LHCN-M2 (cell line): ENCODE data around the gene SUSD3. TPM values are rescaled to one million over a fixed set of nuclear protein-coding genes. Genes with fewer than 3 reads are reported as not detected.

Experiments used
- DNase-seq: peaks from one replicate; pipeline ENCODE4 v3.0.0-alpha.2; 2012; ENCODE audit warnings: low read depth
- total RNA-seq: library from RNA; depleted of rRNA; stranded (reverse); fragments of >200 nt; gene quantifications from 2 replicates; pipeline ENCODE4 v1.2.3, GENCODE V29; 2014

The SUSD3 gene
- total RNA-seq, 1 experiment from 2014 or later = not detected

DNA sequence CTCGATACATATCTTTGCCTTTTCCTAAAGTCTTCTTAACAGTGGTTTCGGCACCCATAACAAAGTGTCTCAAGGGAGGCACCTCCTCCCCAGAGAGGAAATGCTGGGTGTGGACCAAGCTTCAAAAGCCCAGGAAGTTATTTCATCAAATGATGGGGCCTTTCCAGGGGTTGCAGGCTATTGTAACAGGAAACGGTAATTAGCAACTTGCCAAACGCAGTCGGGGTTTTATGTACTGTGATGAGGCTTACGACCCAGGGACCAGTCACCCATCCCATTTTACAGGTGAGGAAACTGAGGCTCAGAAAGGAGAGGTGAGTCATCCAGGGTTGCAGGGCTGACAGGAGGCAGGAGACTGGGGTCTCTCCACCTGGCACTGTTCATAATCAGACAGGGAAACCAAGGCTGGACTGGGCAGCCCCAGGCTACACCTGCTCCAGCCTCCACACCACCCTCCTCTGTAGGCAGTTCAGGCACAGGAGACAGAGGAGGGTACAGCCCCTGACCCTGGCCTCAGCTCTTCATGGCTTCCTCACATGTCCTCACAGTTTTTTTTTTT is 30.0 kb upstream of the SUSD3 start:
- DNase-seq = no peak

DNA sequence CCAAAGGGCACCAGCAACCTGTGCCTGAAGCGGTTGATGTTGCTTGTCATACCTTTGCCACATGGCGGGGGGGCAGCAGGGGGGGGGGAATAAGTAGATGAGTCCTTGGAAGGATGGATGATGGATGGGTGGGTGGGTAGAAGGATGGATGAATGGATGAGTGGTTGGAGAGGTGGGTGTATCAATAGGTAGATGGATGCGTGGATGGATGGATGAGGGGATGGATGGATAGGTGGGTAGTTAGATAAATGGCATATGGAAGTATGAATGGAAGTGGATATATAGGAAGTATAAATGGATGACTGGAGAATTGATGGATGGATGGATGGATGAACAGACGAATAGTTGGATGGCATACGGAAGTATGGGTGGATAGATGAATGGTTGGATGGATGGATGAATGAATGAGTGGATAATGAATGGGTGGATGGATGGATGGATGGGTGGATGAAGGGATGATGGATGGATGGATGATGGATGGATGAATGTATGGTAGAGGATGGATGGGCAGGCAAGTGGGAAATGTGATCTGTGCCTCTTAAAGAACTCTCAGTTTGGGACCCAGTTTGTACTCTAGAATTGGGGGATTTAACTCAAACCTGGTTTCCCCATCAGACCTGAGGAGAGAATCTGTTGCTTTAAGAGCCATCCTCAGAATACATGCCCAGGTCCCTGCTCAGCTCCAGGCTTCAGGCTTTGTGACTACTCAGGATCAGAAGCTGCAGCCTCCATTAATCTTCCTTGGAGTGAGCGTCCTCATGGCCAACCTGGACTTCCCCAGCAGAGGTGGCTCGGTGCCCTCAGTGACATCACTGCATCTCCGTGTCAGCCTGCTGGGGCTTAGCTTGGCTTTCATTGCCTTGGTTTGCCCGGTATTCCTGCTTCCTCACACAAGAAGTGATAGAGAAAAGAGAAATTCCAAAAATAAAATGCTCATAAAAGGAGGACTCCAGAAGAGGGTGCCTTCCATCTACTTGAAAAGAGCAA is 27.6 kb upstream of the SUSD3 start:
- no peak for DNase-seq

DNA sequence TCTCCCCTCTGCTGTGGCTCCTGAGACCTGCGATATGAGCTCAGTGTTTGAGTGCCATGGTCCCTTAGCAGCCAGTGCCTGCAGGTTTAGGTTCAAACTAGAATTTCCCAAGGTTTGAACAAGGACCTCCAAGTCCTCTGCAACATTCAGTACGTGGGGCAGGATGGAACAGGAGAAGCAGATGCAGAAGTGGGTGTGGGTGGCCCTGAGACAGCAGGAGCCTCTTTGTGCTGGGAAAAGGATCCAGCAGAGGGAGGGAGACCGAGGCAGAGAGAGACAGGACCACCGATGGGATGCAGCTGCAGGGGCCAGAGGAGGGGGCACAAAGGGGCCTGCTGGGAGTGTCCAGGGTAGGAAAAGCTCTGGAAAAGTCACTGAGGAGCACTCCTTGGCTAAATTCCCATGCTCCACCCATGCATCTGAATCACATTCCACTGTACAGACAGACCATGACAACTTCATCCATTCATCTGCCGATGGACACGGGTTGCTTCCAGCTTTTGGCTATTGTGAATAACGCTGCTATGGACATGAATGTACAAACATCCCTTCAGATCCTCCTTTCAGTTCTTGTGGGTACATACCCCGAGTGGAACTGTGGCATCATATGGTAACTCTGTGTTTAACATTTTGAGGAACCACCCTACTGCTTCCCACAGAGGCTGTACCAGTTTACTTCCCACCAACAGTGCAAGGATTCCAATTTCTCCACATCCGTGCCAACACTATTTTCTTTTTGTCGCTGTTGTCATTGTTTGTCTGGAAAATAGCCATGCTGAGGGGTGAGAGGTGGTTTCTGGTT is 26.7 kb upstream of the SUSD3 start:
- DNase-seq = no peak

DNA sequence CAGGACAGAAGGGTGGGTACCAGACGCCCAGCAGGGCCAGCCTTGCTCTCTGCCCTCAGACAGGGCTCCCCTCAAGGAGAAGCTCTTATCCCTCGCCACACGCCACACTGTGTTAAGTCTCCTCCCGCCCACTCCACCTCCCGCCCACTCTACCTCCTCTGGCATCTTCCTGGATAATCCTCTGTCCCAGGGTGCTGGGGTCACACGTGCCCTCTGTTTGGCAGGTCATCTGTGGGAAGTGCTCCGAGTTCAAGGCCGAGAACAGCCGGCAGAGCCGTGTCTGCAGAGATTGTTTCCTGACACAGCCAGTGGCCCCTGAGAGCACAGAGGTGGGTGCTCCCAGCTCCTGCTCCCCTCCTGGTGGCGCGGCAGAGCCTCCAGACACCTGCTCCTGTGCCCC is 26.0 kb upstream of the SUSD3 start:
- DNase-seq = no peak

DNA sequence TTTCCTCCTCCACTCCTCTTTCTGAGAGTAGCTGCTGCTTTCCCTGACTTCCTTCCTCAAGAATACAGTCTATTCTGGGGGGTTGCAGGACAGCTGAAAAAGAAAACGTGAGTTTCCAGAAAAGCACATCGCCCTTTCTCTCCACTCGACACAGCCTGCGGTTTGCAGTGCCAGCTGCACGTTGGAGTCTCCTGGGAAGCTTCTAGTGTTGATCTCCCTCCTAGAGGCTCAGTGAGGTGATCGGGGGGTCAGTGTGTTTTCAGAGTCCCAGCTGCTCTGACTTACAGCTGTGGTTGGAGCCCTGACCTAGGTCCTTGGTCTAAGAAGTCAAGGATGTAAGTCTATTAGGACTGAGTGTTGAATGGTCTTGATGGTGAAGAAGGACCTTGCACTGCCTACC is 25.0 kb upstream of the SUSD3 start:
- DNase-seq = peak; percentile 68

DNA sequence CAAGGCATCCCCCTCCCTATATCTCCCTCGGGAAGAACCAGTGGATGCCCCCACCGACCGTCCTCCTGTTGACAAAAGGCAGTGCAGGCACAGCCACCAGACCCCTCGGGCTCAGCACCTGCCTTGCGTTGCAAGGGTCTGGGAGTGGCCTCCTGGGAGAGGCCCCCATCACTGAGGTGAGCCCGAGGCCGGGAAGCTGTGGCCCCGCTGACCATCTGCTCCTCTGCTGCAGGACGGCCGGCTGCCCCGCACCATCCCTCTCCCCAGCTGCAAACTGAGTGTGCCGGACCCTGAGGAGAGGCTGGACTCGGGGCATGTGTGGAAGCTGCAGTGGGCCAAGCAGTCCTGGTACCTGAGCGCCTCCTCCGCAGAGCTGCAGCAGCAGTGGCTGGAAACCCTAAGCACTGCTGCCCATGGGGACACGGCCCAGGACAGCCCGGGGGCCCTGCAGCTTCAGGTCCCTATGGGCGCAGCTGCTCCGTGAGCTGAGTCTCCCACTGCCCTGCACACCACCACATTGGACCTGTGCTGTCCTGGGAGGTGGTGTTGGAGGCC is 23.3 kb upstream of the SUSD3 start:
- no peak for DNase-seq

DNA sequence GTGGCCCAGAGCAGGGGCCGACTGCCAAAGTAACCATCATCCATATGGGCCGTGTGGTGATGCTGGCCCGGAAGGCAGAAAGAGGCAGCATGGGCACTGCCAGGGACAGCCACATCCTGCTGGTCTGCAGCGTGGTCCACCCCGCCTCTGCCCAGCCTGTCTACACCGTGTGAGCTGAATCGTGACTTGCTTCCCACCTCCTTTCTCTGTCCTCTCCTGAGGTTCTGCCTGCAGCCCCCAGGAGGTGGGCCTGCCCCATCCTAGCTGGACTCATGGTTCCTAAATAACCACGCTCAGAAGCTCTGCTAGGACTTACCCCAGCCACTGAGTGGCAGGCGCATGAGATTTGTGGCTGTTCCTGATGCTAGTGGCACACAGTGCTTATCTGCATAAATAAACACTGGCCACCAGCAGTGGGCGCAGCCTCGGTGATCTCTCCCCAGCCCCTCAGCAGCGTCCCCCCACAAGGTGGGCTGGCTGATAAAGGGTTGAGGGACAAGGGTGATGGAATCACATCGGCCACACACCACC is 22.6 kb upstream of the SUSD3 start:
- DNase-seq = no peak

DNA sequence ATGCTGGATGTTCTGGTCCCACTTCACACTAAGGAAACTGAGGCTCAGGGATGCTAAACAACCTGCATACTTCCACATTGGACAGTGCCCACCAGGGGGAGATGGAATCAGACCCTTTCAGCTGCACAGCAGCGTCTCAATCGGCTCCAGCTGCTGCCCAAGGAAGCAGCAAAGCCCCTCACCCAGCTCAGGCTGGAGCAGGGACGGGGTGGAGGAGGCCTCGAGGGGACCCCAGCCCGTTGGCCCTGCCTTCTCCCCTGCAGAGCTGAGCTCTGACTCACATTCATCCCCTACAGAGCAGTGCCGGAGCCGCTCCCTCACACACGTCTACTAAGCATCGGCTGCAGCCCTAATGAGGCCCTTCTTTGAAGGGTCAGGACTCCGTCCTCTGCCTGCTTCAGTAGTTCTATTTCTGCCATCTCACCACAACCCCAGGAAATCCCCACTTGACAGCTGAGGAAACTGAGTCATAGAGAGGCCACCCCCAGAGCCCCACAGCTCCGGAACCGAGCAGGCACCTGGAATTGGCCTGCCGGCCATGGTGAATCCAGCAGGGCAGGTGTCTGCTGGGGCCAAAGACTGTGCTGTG is 21.5 kb upstream of the SUSD3 start:
- DNase-seq = no peak

DNA sequence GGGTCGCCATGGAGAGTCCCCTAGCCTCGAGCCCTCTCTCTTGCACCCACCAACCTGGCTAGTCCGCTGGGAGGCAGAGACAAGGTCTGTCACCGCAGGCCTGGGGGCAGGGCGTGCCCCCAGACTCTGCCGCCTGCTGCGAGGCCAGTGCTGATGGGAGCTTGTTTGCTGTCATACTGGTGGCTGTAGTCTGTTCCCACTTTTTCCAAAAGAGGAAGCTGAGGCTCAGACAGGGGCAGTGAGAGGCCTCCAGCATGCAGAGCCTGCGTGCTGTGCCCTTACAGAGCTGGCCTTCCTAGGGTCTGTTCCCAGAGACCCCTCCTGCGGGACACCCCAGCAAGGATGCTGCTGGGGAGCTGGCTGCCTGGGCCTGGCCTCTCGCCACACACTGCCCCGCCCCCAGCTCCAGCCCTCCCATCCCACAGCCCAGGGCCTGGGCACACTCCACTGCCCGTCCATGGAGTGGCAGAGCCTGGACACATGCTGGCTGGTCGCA is 21.0 kb upstream of the SUSD3 start:
- DNase-seq = no peak

DNA sequence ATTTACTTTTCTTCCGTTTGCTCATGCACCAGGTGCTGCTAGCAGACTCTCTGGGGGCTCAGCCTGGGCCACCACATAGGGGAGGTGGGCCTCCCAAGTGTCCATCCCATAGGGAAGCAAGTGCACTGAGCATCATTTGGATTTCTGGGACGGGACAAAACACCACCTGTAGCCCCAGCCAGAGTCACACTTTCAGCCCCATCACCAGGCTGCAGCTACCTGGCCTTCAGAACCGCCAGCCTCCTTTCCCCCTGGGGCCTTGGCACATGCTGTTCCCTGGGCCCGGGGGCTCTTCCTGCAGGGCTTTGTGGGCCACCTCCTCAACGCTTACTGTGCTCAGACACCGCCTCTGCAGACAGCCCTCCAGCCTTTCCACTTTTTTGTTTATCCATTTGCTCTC is 19.6 kb upstream of the SUSD3 start:
- DNase-seq = no peak

DNA sequence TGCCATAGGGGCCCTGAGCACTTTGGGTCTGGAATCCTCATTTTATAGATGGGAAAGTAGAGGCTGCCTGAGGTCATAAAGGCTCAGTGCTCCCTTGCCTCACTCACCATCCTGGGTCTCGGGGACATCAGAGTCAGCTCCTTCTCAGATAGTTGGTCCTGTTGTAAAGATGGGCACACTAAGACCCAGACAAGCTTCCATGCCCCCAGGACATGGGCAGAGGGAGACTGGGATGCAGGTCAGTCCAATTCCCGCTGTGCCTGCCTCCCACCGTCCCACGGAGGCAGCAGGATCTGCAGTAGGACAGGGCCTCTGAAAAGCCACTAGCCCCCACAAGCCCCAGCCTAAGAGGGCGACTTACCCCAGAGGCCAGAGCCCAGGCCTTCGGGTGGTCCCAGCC is 19.0 kb upstream of the SUSD3 start:
- no peak for DNase-seq

DNA sequence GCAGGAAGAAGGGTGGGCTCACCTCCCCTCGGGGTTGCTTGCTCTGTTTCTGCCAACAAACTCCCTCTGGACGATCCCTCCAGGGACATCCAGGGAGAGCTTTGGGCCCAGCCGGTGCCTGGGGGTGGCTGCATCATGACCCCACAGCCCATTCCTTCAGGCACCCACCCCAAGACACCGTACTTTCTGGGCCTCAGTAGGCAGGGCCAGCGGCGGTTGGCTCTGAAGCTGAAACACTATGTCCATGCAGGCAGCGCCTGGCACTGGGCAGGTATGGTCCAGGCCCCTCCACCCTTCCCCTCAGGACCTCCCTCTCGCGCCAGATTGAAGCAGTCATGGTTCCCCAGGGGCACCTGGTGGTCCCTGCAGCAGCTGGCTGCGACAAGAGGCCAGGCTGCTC is 18.5 kb upstream of the SUSD3 start:
- no peak for DNase-seq

DNA sequence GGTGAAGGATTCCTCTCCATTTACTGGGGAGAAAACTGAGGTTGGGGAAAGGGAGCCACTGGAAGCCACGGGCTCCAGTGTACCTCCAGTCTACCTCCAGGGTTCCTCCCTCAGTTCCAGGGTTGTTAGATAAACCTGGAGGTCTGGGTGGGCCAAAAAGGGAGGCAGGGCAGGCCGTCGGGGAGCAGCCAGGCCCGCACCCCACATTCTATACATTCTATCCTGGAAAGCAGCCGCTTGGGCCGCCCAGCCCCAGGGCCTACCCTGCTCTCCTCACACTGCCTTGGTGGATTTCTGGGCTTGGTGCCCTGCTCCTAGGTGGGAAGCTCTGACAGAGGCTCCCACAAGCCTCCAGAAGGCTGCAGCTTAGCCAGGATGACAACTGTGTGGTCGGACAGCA is 18.1 kb upstream of the SUSD3 start:
- no peak for DNase-seq

DNA sequence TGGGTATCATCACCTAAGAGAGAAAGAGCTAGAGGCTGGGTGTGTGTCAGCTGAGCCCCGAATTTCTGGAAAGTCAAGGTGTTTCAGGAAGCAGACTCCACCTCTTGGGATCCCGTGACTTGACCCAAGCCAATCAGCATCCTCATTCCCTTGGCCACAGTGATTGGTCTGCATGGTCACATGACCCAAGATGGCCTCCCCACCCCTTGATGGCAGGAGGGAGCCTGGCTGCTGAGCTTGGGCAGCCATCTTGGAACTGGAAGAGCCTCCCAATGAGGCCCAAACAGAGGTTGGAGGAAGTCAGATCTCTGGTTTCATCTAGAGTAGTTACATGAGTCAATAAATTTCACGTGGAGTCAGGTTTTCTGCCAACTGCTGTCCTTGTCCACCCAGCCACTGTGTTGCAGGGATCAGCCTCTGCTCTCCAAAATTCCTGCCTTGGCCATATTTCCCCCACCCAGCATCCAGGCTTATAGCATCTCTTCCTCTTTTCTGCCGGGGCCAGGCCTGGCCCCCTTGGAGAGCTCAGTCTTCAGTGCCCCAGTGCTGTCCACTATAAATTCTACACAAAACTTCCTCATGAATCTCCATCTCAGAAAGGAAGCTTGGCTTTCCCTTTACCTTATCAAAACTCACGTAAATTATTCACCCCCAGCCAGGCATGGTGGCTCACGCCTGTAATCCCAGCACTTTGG is 17.2 kb upstream of the SUSD3 start:
- peak; percentile 12 for DNase-seq

DNA sequence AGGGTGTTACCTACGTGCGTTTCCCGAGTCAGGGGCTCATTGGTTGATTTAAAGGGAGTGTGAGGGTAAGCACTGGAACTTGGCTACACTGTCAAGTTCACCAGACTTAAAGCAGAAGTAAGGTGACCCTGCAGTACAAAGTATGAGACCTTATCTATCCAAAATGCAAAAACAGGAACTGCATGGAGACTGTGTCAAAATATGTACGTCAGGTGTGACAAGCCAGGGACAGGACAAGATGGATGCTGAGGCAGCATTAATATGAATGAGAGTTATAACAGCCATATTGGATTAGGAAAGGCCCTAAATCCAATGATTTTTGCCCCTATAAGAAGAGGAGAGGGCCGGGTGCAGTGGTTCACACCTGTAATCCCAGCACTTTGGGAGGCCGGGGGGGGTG is 15.4 kb upstream of the SUSD3 start:
- DNase-seq = no peak

DNA sequence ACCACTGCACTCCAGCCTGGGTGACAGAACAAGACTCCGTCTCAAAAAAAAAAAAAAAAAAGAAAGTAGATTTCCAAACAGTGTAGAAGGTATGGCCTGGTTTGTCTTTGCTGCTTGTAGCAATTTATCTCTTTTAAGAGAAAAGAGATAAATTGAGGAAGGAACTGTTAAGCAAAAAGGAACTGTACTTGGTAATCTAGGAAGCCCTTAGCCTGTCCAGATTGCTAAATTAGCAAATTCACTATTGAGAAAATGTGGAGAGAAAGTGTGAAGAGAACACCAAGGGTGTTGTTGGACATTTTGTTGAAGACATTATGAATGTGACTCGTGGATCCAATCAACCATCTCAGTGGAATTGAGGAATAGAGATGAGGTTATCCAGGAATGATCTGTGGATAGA is 13.0 kb upstream of the SUSD3 start:
- DNase-seq = no peak

DNA sequence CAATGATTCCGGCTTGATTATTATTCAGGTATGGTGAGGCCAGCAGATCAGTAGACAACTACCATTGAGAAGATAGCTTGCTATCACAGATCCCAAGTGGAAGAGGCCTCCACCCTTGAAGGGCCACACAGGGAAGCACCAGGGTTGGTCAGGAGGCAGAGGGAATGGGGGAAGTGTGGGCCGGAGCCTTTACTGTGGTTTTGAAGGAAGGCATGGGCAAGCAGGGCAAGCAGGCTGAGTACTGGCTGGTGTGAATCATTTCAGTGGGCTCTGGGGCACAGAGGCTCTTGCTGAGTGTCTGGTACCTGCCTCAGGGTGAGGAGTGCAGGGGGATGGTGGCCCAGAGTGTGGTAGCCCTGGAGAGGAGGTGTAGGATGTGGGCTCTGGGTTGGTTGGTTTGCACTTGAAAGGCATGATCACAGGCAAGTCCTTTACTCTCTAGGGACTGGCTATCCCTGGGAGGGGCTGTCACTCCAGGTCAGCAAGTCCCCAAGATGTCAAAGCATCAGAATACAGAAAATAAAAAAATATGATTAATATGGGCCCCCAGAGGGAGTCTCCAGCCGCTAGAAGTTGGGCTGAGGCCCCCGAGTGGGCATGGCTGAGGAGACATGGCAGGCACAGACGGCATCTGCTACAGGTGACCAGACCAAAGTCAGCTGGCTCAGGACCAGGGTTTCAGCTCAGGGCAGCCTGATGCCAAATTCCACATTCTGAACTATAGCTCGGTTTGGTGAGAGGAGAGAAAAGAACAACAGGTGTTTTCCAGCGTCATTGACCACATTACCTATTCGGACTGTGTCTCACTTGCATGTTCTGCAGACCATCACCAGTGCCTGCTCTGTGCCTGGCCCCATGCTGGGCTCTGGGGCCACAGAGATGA is 9.7 kb upstream of the SUSD3 start:
- DNase-seq = no peak

DNA sequence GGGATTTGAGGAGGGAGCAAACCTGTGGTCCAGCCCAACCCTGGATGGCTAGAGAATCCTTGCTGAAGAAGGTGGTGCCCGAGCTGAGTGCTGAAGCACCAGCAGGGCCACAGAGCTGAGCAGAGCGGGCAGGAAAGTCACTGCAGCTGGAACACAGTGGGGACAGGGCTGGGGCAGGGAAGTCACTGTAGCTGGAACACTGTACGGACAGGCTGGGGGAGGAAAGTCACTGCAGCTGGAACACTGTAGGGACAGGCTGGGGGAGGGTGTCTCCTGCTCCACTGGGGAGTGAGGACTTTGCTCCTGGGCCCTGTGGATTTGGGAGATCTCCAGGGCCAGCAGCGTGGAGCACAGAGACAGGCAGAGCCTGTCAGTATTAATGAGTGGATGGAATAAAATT is 9.0 kb upstream of the SUSD3 start:
- no peak for DNase-seq

DNA sequence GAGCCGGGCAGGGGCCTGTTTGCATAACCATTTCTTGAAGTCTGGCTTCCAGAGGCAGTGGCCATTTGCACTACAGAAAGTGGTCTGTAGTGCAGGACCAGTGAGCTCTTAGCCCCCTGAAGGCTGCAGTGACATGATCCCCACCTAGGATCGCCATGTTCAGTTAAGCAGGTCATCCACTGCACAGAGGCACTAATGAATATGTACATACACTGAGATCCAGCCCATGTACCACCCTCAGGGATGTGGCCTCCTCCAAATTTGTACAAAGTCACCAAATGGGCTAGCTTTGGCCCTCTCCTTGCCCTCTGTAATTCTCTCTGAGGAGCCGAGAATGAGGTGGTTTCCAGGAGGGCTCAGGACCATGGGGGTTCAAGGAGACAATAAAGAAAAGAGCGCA is 8.3 kb upstream of the SUSD3 start:
- DNase-seq = no peak

DNA sequence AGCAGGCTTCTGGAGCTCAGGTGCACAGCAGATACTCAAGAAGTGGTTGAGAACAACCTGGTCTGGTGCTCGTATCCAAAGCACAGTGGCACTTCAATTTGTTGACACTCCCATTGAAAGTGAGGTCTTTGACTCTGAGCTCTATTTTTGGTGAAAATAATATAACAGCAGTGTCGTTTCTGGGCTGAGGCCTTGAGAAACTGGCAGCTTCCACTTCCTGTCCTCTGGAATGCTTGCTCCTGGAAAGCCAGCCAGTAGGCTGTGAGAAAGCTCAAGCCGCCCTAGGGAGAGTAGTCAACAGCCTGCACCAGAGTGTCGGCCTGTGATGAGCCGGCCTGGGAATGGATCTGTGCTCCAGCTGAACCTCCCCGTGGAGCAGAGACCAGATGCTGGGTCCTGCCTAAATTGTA is 6.8 kb upstream of the SUSD3 start:
- DNase-seq = peak; percentile 5
